Endothelial cell of umbilical vein (primary cell): ENCODE results near the gene CXCL6. TPM values are rescaled to one million over a fixed set of nuclear protein-coding genes. Genes with fewer than 3 reads are reported as not detected.

Experiments
- BruUV-seq: library from RNA; stranded (reverse); fragments of 400-500 nt; replicated peaks from 2 replicates; lab custom pipeline; 2021; lab: Mats Ljungman, UMichigan
- CTCF ChIA-PET: fragments of 300-600, 350-600 bp; sonication (Branson Sonifier 250); formaldehyde crosslinking; loops from one replicate; lab custom pipeline; 2021; ENCODE audit warnings: antibody characterized with exemption, inconsistent platforms; lab: Charles Lee
- POLR2A ChIA-PET: fragments of 300-600, 350-600 bp; sonication (Branson Sonifier 250); formaldehyde crosslinking; loops from one replicate; lab custom pipeline; 2021; ENCODE audit warnings: antibody characterized with exemption, inconsistent platforms; lab: Charles Lee
- DNase-seq: peaks from one replicate; pipeline ENCODE4 v3.0.0-alpha.2; 2011; ENCODE audit warnings: low read depth, low spot score
- FAIRE-seq: peaks from 2 replicates; lab custom pipeline; 2011; peaks lifted over from hg19 to GRCh38; lab: Jason Lieb, UNC
- H2AFZ ChIP-seq: 2 replicates; pipeline ENCODE4 v1.6.0; 2012; ENCODE audit warnings: low read depth, low read length, control low read depth, inconsistent platforms
- H3K27ac ChIP-seq: 2 replicates; pipeline ENCODE4 v1.5.1; 2011; ENCODE audit warnings: low read depth, mild to moderate bottlenecking, control low read depth, low read length, moderate library complexity; ENCODE audit not compliant: insufficient read depth
- H3K27me3 ChIP-seq, 2 experiments: 2 replicates each; pipeline versions ENCODE4 v1.6.0 to v1.6.1; 2011; ENCODE audit warnings: low read length in 2 of 2, mixed read lengths in 1 of 2; ENCODE audit not compliant: control insufficient read depth in 2 of 2, insufficient read depth in 2 of 2
- H3K36me3 ChIP-seq, 2 experiments: 2 replicates in 1 of 2; 3 replicates in 1 of 2; pipeline ENCODE4 v1.5.1; 2011; ENCODE audit warnings: low read length in 2 of 2, mild to moderate bottlenecking in 1 of 2, moderate library complexity in 1 of 2; ENCODE audit not compliant: control insufficient read depth in 2 of 2, insufficient read depth in 2 of 2; ENCODE audit errors: extremely low read depth in 1 of 2
- H3K4me1 ChIP-seq: 3 replicates; pipeline ENCODE4 v1.5.1; 2011; ENCODE audit warnings: mild to moderate bottlenecking, low read length; ENCODE audit not compliant: control insufficient read depth, insufficient read depth; ENCODE audit errors: extremely low read depth
- H3K4me2 ChIP-seq: 2 replicates; pipeline ENCODE4 v1.6.1; 2011; ENCODE audit warnings: low read length, control low read depth, mixed read lengths; ENCODE audit not compliant: insufficient read depth
- H3K4me3 ChIP-seq, 3 experiments: fragments of 200-600 bp in 1 of 3; sonication (generic), shearing (Covaris generic) in 1 of 3; replicated peaks in 1 of 3; 2 replicates each; pipeline ENCODE4 v1.5.1; 2011 to 2016; ENCODE audit warnings: control low read depth in 3 of 3, low read length in 3 of 3, mild to moderate bottlenecking in 2 of 3, inconsistent platforms in 1 of 3, low read depth in 1 of 3, moderate library complexity in 1 of 3; ENCODE audit not compliant: insufficient read depth in 1 of 3
- H3K79me2 ChIP-seq: 2 replicates; pipeline ENCODE4 v1.6.0; 2012; ENCODE audit warnings: low read length, inconsistent platforms; ENCODE audit not compliant: control insufficient read depth, insufficient read depth
- H3K9ac ChIP-seq: replicated peaks from 2 replicates; pipeline ENCODE3; 2011; ENCODE audit warnings: low read length, control low read depth; ENCODE audit not compliant: insufficient read depth; ENCODE audit errors: extremely low read depth
- H3K9me1 ChIP-seq: replicated peaks from 3 replicates; pipeline ENCODE4 v1.6.0; 2011; ENCODE audit warnings: mild to moderate bottlenecking, low read length; ENCODE audit not compliant: control insufficient read depth, insufficient read depth; ENCODE audit errors: extremely low read depth
- H3K9me3 ChIP-seq: replicated peaks from 2 replicates; pipeline ENCODE4 v1.5.1; 2012; ENCODE audit warnings: low read length, inconsistent platforms; ENCODE audit not compliant: control insufficient read depth, insufficient read depth
- H4K20me1 ChIP-seq: replicated peaks from 2 replicates; pipeline ENCODE3; 2011; ENCODE audit warnings: mild to moderate bottlenecking, low read length; ENCODE audit not compliant: control insufficient read depth, insufficient read depth; ENCODE audit errors: extremely low read depth
- EZH2 ChIP-seq: IDR thresholded peaks from 2 replicates; pipeline ENCODE4 v1.6.1; 2012; ENCODE audit warnings: borderline replicate concordance, low read depth, mild to moderate bottlenecking, moderate library complexity, low read length, inconsistent platforms; ENCODE audit not compliant: severe bottlenecking
- FOS ChIP-seq: IDR thresholded peaks from 2 replicates; pipeline ENCODE4 v1.6.1; 2011; ENCODE audit warnings: mild to moderate bottlenecking, low read length, moderate library complexity, borderline replicate concordance; ENCODE audit not compliant: insufficient read depth
- GATA2 ChIP-seq: IDR thresholded peaks from 2 replicates; pipeline ENCODE4 v1.7.0; 2011; ENCODE audit warnings: low read depth, mild to moderate bottlenecking, moderate library complexity, mixed read lengths, low read length; ENCODE audit not compliant: insufficient read length, insufficient read depth
- JUN ChIP-seq: IDR thresholded peaks from 2 replicates; pipeline ENCODE4 v1.6.1; 2011; ENCODE audit warnings: borderline replicate concordance, low read depth; ENCODE audit not compliant: insufficient read length, insufficient read depth
- MYC ChIP-seq: IDR thresholded peaks from one replicate; pipeline ENCODE4 v1.6.1; 2011; ENCODE audit warnings: mild to moderate bottlenecking, low read depth, low read length
- POLR2A ChIP-seq: IDR thresholded peaks from 2 replicates; pipeline ENCODE4 v1.6.1; 2012; ENCODE audit warnings: low read depth, mild to moderate bottlenecking, control low read depth, low read length
- POLR2AphosphoS5 ChIP-seq: IDR thresholded peaks from 2 replicates; pipeline ENCODE4 v1.6.1; 2012; ENCODE audit warnings: low read depth, mild to moderate bottlenecking, control low read depth, low read length, moderate library complexity; ENCODE audit not compliant: insufficient read depth
- dilution Hi-C: fragments of 300-500 bp; cut with MboI; formaldehyde crosslinking; loops from one replicate; pipeline ENCODE4 v1.15.0; 2019; ENCODE audit warnings: low sequenced_read_pairs; ENCODE audit not compliant: extremely low pct_ligation_motif_present
- intact Hi-C: fragments of 100-400 bp; cut with micrococcal nuclease; formaldehyde crosslinking; loops from one replicate; pipeline ENCODE4 v1.10.0; 2022
- polyA plus RNA-seq, 4 experiments: library from polyadenylated mRNA; depleted of rRNA in 3 of 4; stranded (reverse) in 3 of 4; unstranded in 1 of 4; fragments of >200 nt; gene quantifications; 2 replicates each; pipeline versions ENCODE4 v1.2.1 to v1.2.3, GENCODE V29; 2011 to 2012; ENCODE audit warnings: missing spikeins in 1 of 4
- total RNA-seq: library from RNA; stranded (reverse); gene quantifications from 2 replicates; pipeline ENCODE4 v1.2.3, GENCODE V29; 2021
- TF ChIP-seq, protein P1 (sequence below): IDR thresholded peaks from 2 replicates; pipeline ENCODE4 v1.6.1; 2011; ENCODE audit not compliant: insufficient read depth, insufficient read length
- TF ChIP-seq, protein P2 (sequence below), 2 donors: IDR thresholded peaks; 1 replicate in 1 of 2; 2 replicates in 1 of 2; pipeline ENCODE4 v1.5.1; 2011; ENCODE audit warnings: low read length in 2 of 2, mild to moderate bottlenecking in 2 of 2, moderate library complexity in 2 of 2, control low read depth in 1 of 2, inconsistent platforms in 1 of 2, low read depth in 1 of 2; ENCODE audit not compliant: insufficient read depth in 1 of 2; ENCODE audit errors: extremely low read depth in 1 of 2

CXCL6 gene
- total and polyA plus RNA-seq, 2 donors (not counting 3 experiments of a cell fraction or from before 2014, with no cell fraction given): 0.81 to 1.2 TPM

DNA sequence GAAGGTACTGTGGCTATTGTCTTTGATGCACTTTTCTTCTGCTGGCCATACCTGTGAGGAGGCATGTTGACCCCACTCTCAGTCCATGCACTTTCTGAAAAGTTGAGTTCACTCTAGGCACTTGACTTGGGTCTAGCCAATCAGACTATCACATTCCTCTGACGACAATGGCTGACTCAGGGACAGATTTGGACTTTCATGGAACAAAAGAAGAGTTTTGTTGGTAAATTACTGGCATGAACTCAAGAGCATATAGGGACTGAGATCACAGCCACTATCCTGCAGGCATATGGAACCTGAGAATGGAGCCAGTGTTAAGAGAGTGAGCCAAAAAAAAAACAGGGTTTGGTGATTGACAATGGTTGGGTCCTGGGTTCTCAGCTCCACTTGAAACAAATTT lies 24.6 kb upstream of the CXCL6 start:
- no peak for DNase-seq
- Histone ChIP-seq H3K27me3 (no peaks in the 10 kb centered on the region), H4K20me1 (no peaks in the 10 kb centered on the region), H3K79me2 (no peaks in the 10 kb centered on the region), H3K36me3 (no peaks in the 10 kb centered on the region), H3K9me1 (no peaks in the 10 kb centered on the region), H3K4me2 (no peak overlapping the region), H3K4me3 (no peak overlapping the region), H3K4me1 (peaks cover 9% of the 10 kb centered on the region), H2AFZ (no peak overlapping the region), H3K9ac (no peak overlapping the region), H3K9me3 (no peaks in the 10 kb centered on the region), H3K27ac (no peak overlapping the region)
- no TSS peak for BruUV-seq
- no peak for FAIRE-seq
- intact Hi-C loops: no loop called here
- TF ChIP-seq MYC (no peak), FOS (no peak), JUN (no peak), EZH2 (no peak), POLR2A (no peak), POLR2AphosphoS5 (no peak), GATA2 (no peak)
- TF ChIP-seq, protein P1, sequence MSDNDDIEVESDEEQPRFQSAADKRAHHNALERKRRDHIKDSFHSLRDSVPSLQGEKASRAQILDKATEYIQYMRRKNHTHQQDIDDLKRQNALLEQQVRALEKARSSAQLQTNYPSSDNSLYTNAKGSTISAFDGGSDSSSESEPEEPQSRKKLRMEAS: no peak
- TF ChIP-seq, protein P2, sequence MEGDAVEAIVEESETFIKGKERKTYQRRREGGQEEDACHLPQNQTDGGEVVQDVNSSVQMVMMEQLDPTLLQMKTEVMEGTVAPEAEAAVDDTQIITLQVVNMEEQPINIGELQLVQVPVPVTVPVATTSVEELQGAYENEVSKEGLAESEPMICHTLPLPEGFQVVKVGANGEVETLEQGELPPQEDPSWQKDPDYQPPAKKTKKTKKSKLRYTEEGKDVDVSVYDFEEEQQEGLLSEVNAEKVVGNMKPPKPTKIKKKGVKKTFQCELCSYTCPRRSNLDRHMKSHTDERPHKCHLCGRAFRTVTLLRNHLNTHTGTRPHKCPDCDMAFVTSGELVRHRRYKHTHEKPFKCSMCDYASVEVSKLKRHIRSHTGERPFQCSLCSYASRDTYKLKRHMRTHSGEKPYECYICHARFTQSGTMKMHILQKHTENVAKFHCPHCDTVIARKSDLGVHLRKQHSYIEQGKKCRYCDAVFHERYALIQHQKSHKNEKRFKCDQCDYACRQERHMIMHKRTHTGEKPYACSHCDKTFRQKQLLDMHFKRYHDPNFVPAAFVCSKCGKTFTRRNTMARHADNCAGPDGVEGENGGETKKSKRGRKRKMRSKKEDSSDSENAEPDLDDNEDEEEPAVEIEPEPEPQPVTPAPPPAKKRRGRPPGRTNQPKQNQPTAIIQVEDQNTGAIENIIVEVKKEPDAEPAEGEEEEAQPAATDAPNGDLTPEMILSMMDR (IDR thresholded peaks at IDR 0.05; ENCODE audit: extremely low read depth in 1 of 2, insufficient read depth in 1 of 2, low read depth in 1 of 2, low read length in 2 of 2): no peak
- dilution Hi-C loops: no loop called here
- ChIA-PET POLR2A (no interaction called here), CTCF (interaction anchor here (1.0 kb wide), 1 partner anchor 19 kb away, joined by 3 read pairs; no protein-coding TSS in a partner anchor)
